RKO (cell line): ENCODE results near the gene FLOT1.
A peak's percentile ranks its signal among the peaks of the same experiment; 100 is the strongest.

Experiments
- DNase-seq: peaks from one replicate; pipeline ENCODE4 v3.0.0-alpha.2; 2016; ENCODE audit warnings: low spot score

FLOT1 gene

DNA sequence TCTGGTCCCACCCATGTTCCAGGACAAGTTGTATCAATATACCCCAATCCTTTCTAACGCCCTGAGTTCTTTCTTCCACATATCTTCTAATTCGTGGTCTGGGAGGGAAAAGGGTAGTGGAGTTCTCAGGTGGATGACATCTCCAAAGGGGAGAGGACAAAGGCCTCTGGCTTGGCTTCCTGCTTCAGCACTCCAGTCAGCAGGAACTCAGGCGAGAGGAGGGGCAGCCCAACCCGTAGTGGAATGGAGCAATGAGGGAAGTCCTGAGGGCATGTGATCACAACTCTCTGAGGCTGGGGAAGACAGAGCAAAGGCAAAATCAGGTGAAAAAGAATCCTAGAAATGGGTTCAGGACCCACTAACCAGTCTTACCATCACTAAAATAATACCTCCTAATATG lies 42.1 kb downstream of the FLOT1 start:
- DNase-seq = no peak

DNA sequence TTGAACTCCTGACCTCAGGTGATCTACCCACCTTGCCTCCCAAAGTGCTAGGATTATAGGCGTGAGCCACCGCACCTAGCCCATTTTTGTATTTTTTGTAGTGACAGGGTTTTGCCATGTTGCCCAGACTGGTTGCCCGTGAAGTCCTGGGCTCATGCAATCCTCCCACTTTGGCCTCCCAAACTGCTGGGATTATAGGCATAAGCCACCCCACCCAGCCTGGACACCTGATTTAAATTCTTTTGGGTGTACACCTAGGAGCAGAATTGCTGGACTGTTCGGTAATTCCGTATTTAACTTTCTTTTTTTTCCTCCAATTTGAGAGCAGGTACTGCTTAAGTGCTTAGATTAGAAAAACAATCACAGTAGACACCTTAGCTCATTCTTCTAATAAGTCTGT lies 46.1 kb downstream of the FLOT1 start:
- DNase-seq = no peak

DNA sequence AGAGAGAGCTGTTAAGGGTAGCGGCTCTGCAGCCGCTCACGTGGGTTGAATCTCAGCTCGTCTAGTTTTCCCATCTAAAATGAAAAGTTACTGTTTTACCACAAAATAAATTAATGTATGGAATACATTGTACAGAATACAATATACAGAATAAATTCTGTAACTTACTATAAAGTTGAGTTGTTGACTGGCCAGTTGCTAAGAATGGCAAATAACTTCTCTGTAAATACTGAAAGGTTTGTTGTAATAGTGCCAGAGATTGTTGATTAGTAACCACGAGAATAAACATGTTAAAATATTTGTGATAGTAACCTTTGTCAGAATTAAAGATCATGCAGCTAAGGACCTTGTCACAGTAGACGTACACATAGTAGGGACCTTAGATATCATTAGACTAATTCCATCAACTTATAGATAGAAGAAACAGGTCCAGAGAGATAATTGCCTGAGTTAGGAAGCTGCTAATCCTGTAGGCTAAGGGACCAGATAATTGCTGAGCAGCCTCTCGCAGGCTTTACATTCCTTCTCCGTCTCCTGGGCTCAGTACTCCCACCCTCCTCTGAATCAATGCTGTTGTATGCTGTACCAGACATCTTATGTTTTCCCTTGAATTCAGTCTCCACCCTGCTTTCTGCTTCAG lies 51.2 kb downstream of the FLOT1 start:
- no peak for DNase-seq

DNA sequence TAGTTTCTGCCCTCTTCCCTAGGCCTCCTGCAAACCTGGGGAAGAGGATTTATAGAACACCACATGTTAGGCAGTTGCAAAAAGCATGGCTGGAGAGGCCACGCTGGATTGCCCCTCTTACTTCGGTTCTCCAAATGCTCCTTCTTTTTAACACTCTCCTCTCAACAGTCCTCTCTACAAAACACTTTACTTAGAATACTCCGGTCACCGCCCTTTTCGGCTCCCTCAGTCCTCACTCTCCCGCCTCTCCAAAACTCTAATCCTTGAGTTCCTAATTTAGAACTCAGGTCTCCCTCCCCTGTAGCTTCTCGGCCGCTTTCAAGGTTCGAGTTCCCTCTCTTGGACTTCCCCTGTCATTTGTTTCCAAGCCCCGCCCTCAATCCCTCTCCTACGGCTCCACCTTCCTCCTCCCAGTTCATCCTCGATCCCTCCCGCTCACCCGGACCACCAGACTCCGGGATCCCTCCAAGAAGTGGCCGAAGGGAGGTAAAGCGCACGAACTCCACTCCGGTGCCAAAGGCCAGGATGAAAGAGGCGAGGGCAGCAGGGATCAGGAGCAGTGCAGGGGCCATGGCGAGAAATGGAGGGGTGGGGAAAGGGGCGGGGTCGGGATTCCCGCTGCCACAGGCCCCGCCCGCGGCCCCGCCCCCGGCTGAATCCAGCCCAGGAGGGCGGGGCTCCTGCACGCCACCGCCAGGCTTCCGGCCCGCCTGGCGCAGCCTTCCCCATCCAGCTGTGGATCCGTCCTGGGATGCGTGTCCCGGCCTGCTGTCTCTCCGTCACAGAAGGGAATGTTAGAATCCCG lies 51.9 kb downstream of the FLOT1 start, which contains the start of gene NRM:
TSS of gene NRM (minus strand) at position 582 of the 805 bp plus-strand sequence. CDS start at position 572, 10 bp downstream.
- DNase-seq = peak; percentile 89

DNA sequence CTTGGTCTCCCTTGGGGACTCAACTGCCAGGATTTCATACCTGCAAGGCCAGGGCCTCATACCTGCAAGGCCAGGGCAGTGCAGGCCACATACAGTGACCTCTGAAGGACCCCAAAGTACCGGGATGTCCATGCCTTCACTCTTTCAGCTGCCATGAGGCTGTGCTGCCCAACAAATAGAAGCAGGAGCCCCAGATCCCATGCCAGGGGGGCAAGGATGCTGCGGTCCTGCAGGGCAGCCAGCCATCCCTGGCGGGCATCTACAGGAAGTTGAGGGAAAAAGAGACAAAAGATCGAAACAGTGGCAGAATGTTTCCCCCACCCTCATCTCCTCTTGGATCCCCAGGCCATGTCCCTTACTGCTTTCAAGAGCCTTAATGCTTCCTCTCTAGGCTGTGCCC lies 52.5 kb downstream of the FLOT1 start:
- DNase-seq = no peak

DNA sequence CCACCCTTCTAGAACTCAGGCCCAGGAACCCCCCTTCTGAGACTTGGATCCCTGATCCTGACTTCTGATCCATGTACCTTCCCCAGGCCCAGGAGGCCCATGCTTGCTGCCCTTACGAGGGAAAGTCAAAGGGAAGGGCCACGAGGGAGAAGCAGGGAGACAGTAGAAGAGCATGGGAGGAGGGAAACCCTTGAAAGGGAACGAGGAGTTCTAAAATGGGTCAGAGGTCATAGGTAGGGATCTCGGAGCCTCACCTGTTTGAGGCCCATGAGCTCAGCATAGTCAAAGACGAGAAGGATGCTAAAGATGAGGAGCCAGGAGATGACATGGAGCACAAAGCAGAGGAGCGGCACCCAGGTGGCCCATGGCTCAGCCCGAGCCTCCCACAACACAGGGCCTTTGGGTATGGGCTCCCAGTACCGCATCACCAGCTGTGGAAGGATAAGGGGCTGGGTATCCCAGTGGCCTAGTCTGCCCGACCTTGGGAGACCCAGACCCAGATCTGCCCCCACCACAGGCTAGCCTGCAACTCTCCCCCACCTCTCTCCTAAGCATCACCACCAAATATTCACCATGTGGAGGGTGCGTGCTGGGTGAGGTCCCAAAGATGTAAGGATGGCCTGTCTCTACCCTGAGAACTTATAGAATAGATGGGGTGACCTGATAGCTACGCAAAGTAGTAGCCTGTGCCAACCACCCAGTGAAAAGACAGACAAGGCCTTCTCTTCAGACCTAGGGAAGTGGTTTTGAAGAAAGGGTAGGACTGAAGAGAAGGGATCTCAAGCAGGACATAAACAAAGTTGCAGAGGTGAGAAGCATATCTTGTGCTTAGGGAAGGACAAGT lies 53.2 kb downstream of the FLOT1 start:
- peak; percentile 21 for DNase-seq

DNA sequence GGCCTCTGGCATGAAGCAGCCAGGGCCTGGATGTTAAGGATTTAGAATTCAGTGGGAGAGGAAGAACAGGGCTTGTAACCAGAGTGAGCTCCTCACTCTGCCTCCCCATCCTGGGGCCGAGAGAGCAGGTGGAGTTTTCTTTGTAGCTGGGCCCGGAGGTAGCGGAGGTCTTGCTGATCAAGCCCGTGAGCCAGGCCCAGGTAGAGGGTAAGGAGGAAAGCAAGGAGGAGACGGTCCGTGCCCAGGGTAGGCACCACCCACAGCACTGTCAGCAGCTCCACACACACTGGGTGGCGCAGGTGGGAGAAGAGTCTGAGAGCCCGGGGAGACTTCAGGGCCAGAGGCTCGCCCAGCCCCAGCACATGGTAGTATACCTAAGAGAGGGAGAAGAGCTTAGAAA lies 53.9 kb downstream of the FLOT1 start:
- DNase-seq = peak; percentile 11

DNA sequence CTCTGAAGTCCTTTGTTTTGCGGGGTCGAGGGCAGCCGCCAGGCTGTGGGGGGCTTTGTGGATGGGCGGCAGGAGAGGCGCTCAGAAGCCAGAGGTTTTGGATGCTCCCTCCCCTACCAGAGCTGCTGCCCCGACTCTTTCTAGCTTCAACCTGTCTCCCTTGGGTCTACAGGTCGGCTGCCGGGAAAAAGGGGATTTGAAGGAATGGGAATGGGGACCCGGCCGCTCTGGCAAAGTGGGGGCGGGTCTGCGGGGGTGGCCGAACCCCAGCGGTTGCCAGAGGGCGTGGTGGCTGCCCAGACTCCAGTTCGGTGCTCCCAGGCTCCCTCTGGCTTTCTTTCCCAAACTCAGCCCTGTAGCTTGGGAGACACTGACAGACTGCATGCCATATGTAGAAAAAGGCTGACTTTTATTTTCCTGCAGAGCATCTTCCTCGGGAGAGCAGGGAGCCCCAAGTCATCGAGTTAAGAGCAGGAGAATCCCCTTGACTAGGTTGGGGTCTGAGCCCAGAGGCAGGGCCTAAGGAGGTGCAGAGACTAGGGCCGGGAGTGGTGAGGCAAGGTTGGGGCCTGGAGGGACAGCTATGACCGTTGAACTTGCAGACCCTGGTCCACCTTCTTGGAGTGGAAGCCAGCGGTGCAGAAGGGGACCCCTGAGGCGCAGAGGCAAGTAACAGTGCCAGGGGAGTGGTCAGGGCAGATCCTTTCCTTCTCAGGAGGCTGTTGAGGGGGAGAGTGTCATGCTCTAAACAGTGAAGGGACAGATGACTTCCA lies 54.6 kb downstream of the FLOT1 start:
- DNase-seq = peak; percentile 79

- peak; percentile 97 for DNase-seq
Observed at GRCh38 chr6:30686908-30687658, 55.4 kb downstream of the FLOT1 start.

DNA sequence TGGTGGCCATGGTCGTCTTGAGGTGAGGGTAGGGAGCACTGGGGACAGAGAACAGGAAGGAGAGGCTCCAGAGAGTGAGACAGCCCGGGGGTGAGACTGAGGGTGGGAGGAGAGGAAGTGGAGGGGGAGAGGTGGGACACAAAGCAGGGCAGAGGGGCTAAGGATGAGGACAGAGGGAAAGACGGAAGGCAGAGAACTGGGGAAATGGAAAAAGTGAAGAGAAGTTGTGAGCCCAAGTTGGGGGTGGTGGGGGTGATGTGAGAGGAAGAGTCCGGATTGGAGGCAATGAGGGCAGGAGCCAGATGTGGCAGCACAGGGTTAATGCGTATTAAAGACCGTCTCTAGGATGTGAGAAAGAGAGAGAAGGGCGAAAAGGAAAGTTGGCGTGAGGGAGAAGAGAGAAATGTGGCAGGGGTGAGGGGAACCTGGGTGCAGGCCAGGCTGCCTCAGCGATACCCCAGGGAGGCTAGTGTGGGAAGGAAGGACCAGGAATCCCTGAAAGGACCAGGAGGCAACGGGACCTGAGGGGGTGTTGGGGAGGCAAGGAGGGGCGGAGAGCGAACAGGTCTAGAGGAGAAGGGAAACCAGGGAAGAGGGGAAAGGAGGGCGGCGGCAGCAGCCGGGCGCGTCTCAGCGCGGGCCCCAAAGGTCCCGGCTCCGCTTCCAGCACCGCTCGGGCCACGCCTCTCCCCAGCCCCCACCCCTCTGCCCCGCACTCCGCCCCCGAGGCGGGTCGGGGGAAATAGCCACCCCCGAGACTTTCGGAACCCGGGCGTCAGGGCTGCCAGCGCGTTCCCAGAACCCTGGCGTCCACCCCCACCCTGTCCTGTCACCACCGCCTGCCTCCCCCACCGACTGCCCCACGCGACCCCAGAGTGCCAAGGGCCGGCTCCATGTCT lies 56.2 kb downstream of the FLOT1 start, which contains the start of gene PPP1R18:
TSS of gene PPP1R18 (minus strand) at position 637 of the 899 bp plus-strand sequence. CDS start at position 10, 627 bp downstream.
- peak; percentile 68 for DNase-seq

DNA sequence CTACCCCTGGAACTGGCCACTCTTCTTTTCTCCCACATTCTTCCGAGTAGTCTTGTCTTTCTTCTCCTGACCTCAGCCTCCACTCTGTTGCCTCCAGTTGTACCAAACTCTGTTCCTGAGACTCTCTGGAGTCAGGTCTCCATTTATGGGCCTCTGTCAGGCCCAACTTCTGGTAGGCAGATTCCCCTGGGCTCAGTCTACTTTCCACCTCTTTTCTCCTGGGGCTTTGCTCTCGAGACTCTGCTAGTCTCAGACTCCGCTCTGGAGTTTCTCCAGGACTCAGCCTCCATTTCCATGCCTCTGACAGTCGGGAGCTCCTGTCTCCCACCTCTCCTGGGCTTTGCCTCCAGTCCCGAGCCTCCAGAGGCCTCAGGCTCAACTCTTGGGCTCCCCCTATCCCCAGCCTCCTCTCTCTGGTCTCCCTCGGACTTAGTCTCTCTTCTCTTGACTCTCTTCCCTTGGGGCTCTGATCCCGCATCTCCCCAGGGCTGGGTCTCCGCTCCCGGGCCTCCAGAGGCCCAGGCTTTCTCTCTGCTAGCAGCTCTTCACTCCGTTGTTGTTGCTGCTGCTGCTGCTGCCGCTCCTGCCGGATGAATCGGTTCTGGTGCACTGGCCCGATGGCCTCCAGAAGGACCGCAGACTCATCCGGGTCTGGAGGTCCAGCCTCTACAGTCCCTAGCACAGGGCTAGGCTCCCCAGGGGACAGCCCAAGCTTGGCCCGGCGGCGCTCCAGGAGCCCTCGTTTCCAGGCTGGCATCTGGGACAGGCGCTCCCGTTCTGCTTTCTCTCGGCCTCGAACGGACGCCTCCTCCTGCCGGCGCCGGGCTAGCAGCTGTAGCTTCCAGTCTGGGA lies 57.1 kb downstream of the FLOT1 start:
- DNase-seq = peak; percentile 58

DNA sequence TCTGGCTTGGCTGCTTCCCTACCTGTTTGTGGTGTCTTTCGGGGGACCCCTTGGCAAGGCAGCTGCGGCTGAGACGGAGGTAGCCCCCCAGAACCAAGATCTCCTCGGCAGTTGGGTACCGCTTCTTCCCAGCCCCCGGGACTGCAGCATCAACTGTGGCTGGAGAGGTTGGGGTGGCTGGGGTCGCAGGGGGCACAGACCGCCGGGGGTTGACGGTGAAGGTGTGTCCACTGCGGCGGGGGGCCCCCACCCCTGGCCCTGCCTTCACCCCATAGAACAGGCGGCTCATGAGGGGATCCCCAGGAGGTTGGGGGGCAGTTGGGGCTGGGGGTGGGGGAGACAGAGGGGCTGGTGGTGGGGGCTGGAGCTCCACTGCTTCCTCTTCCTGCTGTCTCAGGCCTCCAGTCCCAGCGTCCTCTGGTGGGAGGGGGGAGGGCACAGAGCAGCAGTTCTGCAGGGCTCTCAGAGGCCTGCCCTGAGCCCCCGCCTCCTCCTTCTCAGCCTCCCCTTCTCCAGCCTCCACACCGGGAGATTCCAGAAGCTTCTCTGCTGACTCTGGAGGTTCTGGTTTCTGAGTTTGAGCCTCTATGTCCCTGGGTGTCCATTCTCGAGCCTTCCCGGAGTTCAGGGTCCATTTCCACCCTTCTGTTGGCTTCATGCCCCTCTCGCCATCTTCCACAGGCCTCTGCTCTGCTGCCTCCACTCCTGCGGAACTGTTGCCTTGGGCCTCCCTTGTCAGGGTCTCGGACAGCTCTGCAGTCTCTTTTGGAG lies 57.9 kb downstream of the FLOT1 start:
- peak; percentile 76 for DNase-seq

DNA sequence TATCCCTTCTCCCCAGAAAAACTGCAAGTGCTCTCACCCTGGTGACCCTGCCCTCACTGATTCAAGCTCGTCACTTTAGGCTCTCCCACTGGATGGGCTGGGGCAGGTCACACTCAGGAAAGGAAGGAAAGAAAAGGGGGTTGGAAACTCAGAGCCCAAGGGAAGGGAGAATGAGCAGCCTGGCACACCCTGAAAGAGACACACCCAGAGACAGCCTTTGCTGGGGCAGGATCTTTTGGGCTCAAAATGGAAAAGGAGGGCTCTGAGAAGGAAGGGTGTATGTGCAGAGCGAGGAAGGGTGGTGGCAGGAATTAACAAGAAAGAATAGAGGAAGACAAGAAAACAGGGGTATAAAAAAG lies 58.5 kb downstream of the FLOT1 start:
- DNase-seq = peak; percentile 52

DNA sequence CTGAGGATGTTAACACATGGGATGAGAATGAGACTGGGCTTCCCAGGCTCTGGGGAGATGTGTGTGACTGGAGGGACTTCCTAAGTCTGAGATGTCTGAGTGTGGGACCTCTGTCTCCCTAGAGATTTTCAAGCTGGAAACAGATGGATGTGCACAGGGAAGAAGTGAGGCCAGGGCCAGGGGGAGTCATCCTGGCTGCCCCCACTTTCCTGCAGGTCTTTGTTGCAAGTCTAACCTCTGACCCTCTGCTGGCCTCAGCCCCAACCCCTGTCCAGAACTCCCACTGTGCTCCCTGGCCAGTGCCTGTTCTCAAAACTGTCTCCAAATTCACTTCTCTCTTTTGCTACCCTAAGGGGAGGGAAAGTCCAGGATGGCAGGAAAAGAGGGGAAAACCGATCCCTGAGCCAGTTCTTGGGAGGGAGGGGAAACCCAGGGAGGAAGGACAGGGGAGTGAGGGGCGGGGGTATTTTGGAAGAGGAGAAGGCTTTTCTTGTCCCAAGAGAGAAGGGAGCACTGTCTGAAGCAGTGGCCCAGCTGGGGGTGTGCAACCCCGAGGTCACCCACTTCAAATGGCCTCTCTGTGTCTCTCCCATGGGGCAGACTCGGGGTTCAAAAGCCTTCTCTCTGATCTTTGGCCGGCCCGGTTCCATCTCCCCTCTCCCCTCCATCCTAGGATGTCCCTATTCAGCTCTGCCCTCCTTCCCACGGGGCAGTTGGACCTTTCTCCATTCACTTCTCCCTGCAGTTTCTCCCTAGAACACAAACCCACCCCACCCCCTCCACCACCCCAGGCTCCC lies 59.1 kb downstream of the FLOT1 start:
- DNase-seq = peak; percentile 56

- peak; percentile 94 for DNase-seq
Observed at GRCh38 chr6:30682143-30683117, 60.1 kb downstream of the FLOT1 start.

DNA sequence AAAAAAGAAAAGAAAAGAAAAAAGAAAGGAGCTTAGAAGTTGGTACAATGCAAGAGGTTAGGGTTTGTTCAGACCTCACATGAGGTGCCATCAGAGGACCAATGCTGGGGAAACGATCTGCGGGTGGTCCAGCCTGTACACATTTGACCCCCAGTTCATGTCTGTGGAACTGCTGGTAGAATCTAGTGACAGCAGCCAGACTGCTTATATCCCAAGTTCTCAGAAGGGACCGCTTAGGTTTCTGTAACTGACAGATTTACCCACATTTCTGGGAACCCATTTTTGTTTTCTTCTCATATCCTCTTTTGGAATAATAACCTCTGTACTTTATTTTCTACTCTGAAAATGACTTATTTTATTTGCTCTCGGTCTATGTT lies 60.7 kb downstream of the FLOT1 start:
- no peak for DNase-seq
